GM10847 (cell line): Measurements from ENCODE around the gene MTSS2.

ENCODE experiments used
- POLR2A ChIP-seq: IDR thresholded peaks from 2 replicates; pipeline ENCODE4 v1.6.1; 2011; ENCODE audit not compliant: insufficient read length; ENCODE audit errors: extremely low read depth

The MTSS2 gene

DNA sequence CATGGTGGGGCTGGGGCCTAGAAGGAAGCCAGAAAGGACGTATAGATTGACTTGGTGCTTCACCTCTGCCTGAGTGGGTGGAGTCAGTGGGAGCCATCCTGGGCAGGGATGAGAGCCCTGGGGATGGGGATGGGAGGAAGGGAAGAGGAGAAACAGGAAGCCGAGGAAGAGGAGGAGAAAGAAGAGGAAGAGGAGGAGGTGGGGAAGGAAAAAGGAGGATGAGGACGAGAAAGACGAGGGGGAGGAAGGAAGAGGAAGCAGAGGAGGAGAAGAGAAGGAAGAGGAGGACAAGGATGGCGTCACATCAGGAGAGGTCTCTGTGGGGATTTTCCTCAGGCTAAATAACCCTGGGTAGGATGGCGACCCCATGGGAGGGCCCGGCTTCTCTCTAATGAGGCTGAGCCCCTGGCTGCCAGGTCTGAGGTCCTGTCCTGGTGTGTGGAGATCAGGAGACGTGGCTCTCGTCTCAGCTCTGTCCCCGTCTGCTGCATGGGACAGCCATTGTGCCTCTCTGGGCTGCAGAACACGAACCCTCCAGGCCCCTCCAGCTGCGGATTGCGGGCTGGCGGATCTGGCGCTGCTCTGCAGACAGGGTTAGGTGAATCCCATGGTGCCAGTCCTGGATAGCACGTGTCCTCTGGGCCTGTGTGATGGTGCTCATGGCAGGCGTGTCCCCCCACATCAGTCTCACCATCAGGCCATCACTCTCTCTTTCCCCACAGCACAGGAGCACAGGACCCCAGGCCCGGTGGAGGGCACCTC is 35.5 kb upstream of the MTSS2 start:
- no peak for TF ChIP-seq POLR2A

DNA sequence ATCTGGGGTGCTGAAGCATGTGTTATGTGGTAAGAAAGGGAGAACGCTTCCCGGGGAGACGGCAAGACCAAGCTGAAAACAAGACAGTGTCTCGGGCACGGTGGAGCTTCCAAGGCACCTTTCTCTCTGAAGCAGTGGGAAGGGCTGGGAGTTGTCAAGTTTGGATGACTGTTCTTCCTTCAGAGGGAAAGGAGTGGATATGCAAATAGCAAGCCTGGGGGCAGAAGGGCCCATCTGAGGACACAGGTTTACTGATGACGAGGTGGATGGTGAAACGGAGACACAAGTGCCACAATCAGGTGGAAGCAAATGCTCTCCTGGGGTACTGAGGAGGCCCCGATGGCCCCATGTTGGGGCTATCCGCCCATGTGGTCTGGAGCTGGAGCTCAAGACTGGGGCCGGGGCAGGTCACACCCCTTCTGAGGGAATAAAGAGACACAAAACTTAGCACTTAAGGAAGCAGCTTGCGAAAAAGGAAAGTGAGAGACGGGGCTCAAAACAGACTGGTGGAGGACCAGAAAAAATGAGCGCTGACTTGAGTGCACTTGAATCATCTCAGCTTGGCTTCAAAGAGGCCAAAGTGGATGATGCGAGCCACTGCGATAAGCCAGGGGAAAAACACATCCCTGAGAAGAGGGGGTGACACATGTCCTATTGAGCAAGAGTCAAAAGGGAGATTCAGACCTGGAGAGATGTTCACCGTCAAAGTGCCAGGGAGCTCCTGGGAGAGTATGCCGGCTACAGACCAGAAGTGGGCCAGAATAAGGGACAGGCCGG is 34.8 kb upstream of the MTSS2 start:
- TF ChIP-seq POLR2A, result no peak

DNA sequence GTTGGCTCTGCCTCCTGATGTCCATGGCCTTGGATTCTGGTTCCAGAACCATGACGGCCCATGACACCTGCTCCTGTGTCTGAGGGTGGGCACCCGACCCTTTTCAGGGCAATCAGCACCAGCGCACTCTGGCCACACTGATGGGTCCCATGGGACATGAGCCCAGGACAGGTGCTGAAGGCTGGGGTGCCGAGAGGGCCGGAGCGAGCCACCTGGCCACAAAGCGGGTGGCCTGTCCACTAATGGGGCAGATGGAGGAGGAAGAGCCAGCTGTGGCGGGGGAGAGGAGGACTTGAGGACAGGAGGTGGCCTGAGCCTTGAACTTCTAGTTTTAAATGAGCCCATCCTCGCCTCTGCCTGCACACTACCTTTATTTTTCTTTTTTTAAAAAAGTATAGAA is 31.2 kb upstream of the MTSS2 start:
- TF ChIP-seq POLR2A, result no peak

DNA sequence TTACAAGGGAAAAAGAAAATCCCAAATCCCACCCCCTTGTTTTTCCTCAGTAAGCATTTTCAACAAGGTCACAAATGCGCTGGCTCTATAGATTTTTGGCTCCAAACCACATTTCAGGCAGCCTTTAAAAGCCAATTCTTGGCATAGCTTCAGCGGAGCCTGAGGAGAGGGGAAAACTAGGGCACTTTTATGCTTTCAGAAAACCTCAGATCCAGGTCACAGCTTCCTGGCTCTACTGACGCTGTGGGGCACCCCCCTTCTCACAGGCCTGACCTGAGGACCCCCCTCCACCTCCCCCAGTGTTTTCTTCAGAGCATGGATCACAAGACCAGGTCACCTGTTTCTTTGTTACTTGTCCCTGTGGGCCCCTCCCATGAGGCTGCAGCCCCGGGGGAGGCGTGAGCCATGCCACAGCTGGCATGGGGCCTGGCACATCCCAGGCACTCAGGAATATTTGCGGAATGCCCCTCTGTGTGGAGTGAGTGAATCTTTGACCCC is 30.1 kb upstream of the MTSS2 start:
- no peak for TF ChIP-seq POLR2A

DNA sequence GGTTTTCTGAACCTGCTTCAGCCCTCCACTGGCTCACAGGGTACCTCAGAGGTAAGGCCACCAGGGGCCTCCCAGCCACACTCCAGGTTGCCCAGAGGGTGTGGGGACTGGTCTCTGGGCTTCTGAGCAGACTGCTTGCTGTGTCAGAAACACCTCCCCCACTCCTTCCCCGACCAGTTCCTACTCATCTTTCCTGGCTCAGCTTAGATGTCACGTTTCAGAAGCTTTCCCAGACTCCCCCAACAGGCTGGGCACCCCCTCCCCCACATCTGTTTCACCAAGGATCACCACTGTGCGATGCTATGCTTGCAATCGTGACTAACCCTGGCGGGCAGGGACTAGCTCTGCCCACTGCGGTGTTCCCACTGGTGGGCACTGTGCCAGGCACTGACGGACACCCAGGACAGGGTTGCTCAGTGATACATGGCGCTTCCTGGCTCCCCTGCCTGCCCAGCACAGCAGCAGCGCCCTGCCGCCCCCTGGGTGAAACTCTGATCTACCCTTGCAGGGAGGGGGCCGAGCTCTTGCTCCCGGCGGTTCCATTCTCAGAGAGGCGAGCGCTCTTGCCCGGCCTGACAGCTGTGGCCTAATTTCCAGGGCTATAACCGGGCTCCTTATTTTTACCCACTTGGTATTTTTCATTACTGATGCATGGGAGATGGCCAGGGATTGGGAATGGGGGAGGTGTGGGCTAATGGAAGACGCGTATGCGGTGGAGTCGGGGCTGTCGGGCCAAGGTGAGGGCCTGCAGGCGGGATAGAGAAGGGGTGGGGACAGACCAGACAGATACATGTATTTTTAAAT is 29.4 kb upstream of the MTSS2 start:
- no peak for TF ChIP-seq POLR2A

DNA sequence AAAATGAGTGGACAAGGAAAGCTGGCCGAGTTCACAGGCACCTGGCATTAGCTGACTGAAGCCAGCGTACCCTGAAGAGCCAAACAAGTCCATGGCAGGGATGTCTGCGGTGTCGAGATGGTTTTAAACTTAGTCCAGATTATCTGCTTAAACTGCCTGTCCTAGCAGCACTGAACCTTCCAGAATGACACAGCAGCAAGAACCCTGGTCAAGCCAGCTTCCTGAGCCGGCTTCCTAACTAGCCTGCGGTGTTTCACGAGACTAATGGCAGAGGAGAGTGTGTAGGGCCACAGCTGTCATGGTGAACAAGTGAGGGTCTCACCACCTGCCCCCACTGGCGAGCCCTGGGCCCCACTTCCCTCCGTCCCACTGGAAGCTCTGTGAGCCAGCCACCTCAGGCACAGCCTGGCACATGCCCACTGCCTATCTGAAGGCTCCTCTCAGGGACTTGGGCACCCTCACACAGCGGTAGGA is 28.8 kb upstream of the MTSS2 start:
- TF ChIP-seq POLR2A, result no peak

DNA sequence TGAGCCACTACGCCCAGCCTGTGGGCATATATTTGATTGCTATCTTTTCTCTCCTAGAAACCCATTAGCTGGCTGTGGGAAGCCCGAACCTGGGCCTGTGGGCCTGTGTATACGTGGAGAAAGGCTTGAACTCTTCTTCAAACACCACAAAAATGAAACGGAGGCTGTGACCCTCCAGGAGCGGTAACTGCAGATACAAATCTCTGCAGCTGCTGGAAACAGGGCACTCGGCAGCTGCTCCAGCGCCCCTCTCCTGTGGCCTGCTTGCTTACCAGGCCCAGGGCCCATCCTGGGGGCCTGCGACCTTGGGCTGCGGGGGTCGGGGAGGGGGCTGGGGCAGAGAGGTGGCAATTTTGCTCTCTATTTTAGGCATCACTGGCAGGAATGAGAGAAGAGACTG is 28.0 kb upstream of the MTSS2 start:
- no peak for TF ChIP-seq POLR2A

DNA sequence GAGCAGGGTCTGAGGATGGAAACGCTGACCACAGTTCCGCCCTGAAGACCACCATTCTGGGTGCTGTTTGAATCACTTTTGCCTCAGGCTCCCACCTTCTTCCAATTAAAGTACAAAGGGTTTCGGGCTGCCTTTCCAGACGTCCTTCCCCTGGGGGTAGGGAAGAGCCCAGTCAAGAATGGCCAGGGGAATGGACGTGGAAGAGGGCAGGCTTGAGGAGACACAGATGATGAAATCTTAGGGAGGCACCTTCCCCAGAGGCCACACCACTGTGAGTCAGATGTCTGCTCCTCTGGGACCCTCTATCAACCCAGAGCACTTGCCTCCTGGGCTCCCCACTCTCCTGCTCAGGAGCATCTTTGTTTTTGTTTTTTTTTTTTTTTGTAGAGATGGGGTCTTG is 27.5 kb upstream of the MTSS2 start:
- TF ChIP-seq POLR2A, result no peak

DNA sequence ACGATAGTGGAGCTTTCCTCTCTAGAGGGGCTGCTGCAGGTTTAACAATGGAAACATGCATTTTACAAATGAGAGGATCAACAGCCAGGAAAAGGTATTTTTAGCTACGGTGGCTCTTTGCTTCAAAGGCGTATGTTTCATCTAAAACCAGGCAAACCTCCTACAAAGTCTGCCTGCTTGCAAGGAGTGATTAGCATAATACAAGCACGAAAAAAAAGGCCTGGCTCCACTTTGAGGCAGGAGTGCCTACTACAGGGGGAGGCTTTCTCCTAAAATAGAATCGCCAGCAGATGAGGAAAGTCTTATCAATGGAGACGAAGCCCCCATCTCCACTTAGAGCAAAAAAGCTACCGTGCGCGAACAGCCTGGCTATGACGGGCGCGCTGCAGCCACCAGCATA is 27.1 kb upstream of the MTSS2 start:
- no peak for TF ChIP-seq POLR2A

DNA sequence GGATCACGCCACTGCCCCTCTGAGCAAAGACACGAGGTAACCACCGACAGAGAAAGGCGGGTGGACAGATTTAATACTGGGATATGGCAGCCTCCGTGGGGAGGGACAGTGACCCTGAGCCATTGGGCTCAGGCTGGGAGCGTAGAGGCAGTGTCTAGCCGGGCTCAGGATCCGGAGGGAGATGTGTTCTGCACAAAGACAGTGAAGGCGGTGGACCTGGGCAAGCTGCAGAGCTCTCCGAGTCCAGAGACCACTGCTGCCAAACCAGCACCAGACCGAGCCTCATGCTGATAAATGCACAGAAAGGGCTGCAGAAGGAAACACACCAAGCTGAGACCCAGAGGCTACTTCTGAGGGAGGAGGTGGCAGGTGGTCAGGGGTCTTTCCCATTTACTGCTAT is 26.5 kb upstream of the MTSS2 start:
- no peak for TF ChIP-seq POLR2A

DNA sequence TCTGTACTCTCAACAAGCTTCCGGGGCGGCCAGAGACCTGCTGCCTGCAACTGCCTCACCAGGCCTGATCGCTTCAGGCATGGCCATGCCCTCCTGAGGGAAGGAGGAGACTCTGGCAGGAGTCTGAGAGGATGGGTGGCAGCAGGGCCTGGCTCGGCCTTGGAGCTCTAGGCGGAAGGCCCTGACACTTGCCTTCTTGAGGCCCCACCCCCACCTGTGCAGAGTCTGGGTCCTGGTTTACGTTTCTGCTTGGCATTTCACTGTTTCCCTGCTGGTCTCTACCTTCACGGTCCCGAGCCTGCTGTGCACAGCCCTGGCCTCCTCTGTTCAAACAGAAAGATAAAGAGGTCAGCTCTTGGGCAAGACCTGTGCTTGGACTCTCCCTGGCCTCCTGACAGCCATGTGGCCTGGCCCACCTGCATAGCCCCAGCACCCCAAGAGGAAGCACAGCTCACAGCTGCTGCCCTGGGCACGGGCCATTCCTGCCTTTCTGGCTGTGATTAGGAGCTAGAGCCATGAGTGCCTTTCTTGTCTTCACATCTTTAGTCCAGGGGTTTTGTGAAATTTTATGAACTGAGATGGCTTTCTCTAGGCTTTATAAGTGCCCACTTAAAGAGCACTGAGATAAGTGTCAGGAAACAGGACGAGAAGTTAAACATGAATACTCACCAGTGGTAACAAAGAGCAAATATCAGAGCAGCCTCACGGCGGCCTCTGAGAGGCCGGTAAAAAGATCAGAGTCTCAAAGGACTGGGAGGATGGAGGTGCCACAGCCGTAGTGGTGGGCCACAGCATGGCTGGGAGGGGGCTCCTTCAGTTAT is 25.6 kb upstream of the MTSS2 start:
- no peak for TF ChIP-seq POLR2A

DNA sequence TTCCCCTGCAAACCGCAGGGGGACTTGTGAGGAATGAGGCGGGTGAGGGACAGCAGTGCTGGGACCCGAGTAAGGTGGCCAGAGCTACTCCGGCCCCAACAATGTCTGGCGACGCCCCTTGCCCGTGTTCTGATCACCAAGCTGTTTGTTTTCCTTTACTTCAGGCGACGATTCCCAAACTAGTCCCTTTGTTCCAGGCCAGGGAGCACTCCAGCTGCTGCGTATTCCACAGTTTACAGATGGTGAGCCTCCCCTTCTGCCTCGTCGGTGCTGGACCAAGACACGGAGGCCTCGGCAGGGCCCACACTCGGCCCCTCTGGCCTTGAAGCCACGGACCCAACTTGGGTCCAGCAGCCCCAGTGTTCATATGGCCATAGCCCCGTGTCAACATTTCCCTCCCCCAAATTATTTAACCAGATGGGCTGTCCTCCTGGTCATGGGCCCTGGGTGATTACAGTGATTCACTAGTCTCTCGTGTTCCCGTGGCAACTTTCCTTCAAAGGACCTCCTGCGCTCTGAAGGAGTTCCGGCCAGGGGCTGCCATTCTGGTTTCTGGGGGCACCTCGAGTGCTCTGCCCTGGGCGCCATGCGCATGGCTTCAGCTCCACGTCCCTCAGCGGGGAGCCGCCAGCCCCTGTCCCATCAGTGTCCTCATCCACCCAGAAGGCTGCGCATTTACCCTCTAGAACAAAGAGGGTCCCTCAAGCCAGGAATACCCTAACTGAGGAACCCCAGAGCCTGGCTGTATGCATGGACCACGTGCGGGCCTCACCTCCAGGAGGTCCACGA is 24.8 kb upstream of the MTSS2 start:
- TF ChIP-seq POLR2A, result no peak

DNA sequence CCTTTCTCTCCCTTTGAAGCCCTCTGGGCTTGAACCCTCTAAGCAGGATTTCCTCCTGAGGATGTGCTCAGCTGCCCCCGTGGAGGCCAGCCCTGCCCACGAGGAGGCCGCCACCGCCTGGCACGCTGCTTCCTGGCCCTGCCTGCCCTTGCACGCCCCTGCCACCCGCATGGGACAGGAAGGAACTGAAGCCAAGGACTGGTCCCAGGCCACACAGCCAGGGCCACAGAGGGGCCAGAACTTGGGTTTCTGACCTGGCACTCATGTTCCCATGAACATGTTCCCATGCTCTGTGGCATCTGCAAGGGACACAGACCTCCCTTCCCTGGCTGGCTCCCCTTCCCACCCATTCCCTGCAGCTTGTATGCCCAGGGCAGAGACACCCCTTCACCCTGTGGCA is 24.1 kb upstream of the MTSS2 start:
- TF ChIP-seq POLR2A, result no peak

DNA sequence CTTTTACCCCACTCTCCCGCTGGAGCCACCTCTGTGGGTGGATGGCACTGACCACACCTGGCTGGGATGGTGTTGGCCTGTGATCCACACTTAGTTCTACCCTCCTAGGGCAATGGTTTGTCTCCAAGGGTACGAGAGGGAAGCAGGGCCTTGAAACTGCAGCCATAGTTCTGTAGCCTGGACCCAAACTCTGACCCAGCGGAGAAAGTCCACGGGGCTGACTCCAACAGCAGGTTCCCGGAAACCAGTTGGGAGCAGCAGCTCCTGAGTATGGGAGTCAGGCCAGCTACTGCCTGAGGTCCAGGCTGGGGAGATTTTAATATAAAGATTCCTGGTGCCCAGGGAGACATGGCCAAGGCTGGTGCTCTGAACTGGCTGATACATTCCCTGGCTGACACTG is 23.6 kb upstream of the MTSS2 start:
- no peak for TF ChIP-seq POLR2A
